Lung microvascular endothelial cell (primary cell): ENCODE measurements around the gene CLEC14A. TPM values are rescaled to one million over a fixed set of nuclear protein-coding genes. Genes with fewer than 3 reads are reported as not detected.

ENCODE experiments used
- DNase-seq, 2 donors: peaks; one replicate each; pipeline versions ENCODE4 v3.0.0 to v3.0.0-alpha.2; 2010; ENCODE audit warnings: low read depth in 2 of 2
- total RNA-seq: library from RNA; depleted of rRNA; stranded (reverse); fragments of >200 nt; gene quantifications from 2 replicates; pipeline ENCODE4 v1.2.1, GENCODE V29; 2014

The CLEC14A gene, protein sequence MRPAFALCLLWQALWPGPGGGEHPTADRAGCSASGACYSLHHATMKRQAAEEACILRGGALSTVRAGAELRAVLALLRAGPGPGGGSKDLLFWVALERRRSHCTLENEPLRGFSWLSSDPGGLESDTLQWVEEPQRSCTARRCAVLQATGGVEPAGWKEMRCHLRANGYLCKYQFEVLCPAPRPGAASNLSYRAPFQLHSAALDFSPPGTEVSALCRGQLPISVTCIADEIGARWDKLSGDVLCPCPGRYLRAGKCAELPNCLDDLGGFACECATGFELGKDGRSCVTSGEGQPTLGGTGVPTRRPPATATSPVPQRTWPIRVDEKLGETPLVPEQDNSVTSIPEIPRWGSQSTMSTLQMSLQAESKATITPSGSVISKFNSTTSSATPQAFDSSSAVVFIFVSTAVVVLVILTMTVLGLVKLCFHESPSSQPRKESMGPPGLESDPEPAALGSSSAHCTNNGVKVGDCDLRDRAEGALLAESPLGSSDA
- total RNA-seq: 90.1 and 121 TPM in 2 replicates

DNA sequence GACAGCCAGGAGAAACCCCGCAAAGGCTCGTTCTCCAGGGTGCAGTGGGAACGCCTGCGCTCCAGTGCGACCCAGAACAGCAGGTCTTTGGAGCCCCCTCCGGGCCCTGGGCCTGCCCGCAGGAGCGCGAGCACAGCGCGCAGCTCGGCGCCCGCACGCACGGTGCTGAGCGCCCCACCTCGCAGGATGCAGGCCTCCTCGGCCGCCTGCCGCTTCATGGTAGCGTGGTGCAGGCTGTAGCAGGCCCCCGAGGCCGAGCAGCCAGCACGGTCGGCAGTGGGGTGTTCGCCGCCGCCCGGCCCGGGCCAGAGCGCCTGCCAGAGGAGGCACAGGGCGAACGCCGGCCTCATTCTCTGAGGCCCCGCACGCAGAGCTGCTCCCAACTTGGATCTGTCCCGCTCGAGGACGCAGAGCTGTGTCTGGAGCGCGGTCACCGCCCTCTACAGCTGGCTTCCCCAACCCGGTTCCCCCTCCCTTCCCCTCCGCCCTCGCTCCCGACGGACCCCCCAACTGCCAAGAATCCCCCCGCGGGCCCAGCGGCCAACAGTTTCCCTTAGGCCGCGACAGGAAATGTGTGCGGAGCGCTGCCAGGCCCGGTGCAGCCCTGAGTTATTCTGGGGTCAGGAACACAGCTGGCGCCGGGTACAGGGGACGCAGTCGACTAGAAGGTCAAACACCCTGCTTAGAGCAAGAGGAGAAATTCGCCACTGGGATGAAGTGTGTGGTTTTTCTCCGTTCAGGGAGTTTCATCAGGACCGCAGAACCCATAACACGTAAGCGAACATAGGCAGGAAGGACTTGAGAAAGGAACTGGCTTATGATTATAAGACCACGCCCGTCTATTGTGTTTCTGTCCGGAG is at the start of gene CLEC14A:
Gene CLEC14A, minus strand, starts transcription at position 421 of the 860 bp plus-strand sequence. Its CDS starts 71 bp downstream, at position 350.
- peak in 1 of 2 donors; percentile 86 for DNase-seq

GRCh38 chr14:38302966-38303365 is 47.1 kb upstream of the CLEC14A start:
- DNase-seq: no peak

DNA sequence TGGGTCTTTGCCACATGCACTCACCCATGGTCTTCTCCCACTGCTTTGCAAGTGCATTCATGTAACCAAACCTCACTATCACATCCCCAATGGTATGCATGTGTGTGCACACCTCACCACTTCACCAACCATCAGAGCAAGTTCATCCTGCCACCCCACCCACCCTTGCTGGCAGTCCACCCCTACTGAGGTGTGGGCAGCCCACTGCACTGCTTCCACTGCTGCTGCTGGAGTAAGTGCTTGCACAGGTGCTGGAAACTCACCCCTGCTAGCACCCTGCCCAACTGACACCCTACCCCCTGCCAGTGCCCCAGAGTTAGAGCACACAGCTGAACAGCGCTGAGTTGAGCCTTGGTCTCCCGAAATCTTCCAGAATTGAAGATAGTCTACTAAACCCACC is 46.1 kb upstream of the CLEC14A start:
- no peak for DNase-seq

DNA sequence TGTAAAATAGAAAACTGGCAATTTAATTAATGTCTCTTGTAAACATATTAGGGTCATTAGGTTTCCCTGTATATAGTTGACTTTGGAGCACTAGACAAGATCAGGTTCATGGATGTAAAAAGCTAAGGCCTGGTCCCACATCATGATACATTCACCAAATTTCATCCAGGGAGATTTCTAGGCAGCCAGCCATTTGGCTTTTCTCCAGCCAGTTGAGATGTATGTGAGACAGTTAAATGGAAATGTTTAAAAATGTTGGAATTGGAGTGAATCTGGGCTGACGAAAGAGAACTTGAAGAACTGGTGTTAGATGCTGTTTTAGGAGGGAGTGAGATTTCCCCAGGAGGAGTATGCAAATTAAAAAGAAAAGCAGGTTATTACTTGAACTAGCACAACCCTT is 41.8 kb upstream of the CLEC14A start:
- peak; percentile 79 to 85 for DNase-seq

GRCh38 chr14:38291681-38292467 is 36.0 kb upstream of the CLEC14A start:
- DNase-seq: peak; percentile 31 to 57

DNA sequence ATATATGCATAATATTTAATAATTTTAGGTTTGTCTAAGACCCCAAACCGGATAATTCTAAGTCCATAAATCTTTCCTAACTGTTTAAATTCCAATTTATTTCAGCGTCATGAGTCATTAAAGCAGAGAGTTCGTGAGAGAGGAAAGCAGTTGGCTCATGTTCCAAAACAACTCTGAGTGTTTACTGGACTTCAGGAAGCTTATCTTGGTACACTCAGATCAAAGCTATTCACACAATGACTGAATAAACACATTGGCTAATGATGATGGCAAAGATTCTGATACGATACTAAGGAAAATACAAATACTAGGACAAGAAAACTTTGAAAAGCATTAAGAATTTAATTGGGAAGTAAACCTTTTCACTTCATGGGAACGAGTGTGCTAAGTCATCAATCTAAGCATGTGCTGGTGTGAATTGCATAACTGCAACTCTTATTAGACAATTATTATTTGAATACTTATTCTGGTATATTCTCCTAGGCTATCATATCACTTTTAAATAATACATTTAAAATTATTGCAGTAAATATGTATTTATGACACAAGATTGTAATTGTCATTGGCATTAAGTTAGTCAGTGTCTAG is 34.8 kb upstream of the CLEC14A start:
- peak; percentile 95 to 99 for DNase-seq

GRCh38 chr14:38286452-38286851 is 30.6 kb upstream of the CLEC14A start:
- peak; percentile 25 to 27 for DNase-seq

GRCh38 chr14:38285962-38286361 is 30.1 kb upstream of the CLEC14A start:
- DNase-seq: peak; percentile 82 to 98

DNA sequence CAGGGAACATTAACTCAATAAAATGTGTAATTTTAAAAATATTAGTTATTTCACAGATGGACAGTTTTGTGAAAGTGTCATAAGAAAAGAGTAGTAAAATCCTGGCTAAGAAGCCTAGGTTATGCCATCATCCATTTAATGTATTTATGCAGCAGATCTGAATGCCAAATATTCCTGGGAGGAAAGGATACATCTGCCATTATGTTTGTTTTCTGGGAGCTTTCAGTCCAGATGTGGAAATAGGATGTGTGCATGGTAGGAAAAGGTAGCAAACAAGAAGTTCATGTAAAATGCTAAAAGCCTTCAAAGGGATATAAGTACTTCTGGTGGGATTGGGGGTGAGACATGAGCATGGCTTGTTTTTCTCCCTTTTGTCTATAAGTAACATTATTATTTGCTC is 27.0 kb upstream of the CLEC14A start:
- DNase-seq: peak; percentile 46 to 52

GRCh38 chr14:38280081-38280480 is 24.2 kb upstream of the CLEC14A start:
- no peak for DNase-seq

DNA sequence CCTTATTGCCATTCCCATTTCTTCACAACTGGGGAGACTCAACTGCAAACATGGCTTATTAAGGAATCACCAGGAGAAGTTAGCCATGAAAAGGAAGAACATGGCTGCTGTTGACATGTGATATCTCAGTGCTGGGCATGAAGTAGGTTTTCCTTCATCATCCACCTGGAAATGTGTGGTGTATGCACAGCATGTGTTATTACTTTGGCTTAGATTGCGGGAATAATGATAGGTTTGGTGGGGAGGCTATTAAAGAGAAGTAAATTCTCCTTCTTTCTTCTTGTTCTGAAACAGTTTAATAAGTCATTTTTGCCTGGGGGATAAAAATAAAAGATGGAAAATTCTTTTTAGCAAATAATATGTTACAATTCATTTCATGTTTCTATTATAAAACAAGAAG is 23.7 kb upstream of the CLEC14A start:
- DNase-seq: no peak

- DNase-seq: peak; percentile 52 to 65
Observed at GRCh38 chr14:38278035-38278434, 22.1 kb upstream of the CLEC14A start.

DNA sequence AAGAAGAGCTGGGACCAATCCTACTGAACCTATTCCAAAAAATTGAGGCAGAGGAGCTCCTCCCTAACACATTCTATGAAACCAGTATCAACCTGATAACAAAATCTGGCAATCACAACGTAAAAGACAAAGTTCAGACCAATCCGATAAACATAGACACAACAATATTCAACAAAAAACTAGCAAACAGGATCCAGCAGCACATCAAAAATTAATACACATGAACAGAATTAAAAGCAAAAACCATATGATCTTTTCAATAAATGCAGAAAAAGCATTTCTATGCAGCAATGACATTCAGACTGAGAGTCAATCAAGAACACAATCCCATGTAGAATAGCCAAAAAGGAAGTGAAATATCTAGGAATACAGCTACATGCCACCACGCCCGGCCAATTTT is 7.0 kb upstream of the CLEC14A start:
- DNase-seq: no peak

DNA sequence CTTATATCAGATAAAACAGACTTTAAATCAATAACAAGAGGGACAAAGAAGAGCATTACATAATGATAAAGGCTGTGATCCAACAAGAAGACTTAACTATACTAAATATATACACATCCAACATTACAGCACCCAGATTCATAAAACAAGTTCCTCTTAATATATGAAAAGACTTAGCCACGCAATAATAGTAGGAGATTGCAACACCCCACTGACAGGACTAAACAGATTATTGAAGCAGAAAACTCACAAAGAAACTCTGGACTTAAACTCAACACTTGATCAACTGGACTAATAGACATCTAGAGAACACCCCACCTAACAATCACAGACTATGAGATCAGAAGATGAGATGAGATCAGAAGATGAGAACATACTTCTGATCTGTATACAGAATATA is 5.7 kb upstream of the CLEC14A start:
- no peak for DNase-seq

GRCh38 chr14:38257507-38257906 is 1.6 kb upstream of the CLEC14A start:
- peak in 1 of 2 donors; percentile 70 for DNase-seq

GRCh38 chr14:38256533-38256840 is 594 bp upstream of the CLEC14A start:
- peak; percentile 97 to 100 for DNase-seq

DNA sequence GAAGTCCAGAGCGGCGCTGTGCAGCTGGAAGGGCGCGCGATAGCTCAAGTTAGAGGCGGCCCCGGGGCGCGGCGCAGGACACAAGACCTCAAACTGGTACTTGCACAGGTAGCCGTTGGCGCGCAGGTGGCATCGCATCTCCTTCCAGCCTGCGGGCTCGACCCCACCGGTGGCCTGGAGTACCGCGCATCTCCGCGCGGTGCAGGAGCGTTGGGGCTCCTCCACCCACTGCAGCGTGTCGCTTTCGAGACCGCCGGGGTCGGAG is 553 bp downstream of the CLEC14A start:
- peak in 1 of 2 donors; percentile 66 for DNase-seq

DNA sequence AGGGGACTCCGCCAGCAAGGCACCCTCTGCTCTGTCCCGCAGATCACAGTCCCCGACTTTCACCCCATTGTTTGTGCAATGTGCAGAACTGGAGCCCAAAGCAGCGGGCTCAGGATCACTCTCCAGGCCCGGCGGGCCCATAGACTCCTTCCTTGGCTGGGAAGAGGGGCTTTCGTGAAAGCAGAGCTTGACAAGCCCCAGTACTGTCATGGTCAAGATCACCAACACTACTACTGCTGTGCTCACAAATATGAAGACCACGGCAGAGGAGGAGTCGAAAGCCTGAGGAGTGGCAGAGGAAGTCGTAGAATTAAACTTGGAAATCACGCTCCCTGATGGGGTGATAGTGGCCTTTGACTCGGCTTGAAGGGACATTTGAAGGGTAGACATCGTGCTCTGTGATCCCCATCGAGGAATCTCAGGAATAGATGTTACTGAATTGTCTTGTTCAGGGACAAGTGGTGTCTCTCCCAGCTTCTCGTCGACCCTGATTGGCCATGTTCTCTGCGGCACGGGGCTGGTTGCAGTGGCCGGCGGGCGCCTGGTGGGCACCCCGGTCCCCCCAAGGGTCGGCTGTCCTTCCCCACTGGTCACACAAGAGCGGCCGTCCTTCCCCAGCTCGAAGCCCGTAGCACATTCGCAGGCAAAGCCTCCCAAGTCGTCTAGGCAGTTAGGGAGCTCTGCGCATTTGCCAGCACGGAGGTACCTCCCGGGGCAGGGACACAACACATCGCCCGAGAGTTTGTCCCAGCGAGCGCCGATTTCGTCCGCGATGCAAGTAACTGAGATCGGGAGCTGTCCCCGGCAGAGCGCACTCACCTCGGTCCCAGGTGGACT is 1.1 kb downstream of the CLEC14A start:
- peak; percentile 54 to 76 for DNase-seq

DNA sequence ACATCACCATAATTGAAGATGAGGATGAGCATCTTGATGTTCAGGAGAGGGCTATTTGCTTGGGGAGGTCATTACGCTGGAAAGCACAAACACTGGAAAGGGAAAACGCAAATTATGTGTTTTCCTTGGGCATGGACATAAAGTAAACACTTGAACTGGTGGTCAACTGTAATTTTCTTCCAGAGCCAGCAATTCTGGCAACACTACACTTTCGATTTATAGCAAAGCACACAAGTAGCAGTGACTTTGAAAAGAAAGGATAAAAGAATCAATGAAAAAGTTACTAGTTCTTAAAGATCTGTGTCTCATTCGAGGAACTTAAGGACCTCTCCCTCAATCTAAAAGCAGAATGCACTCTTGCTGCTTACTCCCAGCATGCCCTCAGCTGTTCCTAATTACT is 2.2 kb downstream of the CLEC14A start:
- peak; percentile 27 to 30 for DNase-seq

DNA sequence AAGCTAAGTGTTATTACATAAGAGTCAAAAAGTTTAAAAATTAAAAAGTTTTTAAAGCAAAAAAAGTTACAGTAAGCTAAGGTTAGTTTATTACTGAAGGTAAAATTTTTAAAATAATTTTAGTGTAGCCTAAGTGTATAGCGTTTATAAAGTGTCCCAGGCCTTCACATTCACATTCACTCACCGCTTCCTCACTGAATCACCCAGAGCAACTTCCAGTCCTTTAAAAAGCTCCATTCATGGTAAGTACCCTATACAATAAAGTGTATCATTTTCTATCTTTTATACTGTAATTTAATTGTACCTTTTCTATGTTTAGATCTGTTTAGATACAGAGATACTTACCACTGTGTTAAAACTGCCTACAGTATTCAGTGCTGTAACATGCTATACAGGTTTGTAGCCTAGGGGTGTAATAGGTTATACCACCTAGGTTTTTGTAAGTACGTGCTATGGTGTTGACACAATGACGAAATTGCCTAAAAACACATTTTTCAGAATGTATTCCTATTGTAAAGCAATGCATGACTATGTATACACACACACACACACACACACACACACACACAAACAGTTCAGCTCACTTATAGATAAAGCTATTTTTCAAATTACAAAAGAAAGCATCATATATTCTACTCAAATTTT is 3.7 kb downstream of the CLEC14A start:
- DNase-seq: peak; percentile 50 to 66
